Subcutaneous adipose tissue (tissue), 4 donors: ENCODE data around the gene LHB. TPM values are rescaled to one million over a fixed set of nuclear protein-coding genes. Genes with fewer than 3 reads are reported as not detected.

Source experiments
- CTCF ChIP-seq: fragments of 450-650 bp; IDR thresholded peaks from one replicate; pipeline ENCODE4 v1.5.1; 2016; ENCODE audit warnings: low read depth, mild to moderate bottlenecking, control low read depth, antibody characterized with exemption, moderate library complexity
- total RNA-seq, 4 donors: library from RNA; depleted of rRNA; stranded (reverse); fragments of >200 nt; gene quantifications; one replicate each; pipeline ENCODE4 v1.1.0, GENCODE V29; 2016

Gene LHB
- total RNA-seq, 4 donors from 2014 or later, result not detected

- TF ChIP-seq CTCF, result no peak
These were observed 29.6 kb downstream of the LHB start for GRCh38 chr19:48987323-48987722.

DNA sequence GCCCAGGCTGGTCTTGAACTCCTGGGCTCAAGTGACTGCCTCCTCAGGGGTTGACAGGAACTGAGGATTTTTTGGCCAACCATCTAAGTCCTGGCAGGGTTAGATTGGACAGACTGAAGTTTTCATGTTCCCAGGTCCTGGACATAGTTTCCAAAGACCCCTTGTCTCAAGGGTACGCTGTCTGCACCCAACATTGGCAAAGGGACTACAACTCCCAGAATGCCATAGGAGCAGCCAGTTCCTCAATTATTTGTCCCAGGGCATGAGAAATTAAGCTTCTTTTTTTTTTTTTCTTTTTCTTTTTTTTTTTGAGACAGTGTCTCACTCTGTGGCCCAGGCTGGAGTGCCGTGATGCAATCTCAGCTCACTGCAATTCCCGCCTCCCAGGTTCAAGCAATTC, 30.7 kb downstream of the LHB start:
- TF ChIP-seq CTCF, result no peak

GRCh38 chr19:48985711-48986110, 31.2 kb downstream of the LHB start:
- TF ChIP-seq CTCF, result no peak

DNA sequence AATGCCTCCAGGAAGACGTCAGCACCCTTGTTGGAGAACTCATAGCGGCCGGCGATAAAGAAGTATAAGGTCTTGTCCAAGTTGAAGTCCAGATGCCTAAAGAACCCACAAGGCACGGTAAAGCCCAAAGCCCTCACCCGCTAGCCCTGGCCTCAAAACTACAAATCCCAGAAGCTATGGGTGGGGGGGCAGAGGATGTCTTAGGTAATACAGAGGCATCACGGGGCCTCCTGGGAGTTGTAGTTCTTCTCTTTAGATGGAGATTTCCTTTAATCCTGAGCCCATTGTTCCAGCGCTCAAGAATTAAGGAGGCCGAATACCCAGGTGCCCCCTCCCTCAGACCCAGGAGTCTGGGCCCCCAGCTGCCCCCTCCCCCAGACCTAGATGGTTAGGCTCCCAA, 34.6 kb downstream of the LHB start:
- no peak for TF ChIP-seq CTCF

DNA sequence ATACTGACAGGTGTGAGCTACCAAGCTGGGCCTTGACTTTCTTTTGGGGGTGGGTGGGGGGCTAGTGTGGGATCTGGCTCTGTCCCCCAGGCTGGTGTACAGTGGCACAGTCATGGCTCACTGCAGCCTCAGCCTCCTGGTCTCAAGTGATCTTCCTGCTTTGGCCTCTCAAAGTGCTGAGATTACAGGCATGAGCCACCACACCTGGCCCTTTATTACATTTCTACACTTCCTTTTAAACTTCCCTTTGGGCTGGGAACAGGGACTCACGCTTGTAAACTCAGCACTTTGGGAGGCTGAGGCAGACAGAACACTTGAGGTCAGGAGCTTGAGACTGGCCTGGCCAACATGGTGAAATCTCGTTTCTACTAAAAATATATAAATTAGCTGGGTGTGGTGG, 39.8 kb downstream of the LHB start:
- no peak for TF ChIP-seq CTCF

GRCh38 chr19:48975947-48976847, 40.7 kb downstream of the LHB start:
- TF ChIP-seq CTCF, result no peak

- no peak for TF ChIP-seq CTCF
These were observed 45.9 kb downstream of the LHB start for GRCh38 chr19:48970923-48971395.
